Measurements from ENCODE around the gene PDIA5.

GRCh38 chr3:123053107-123053506 lies 13.7 kb upstream of the PDIA5 start:
- TF ChIP-seq SUZ12 (IDR thresholded peaks at IDR 0.05; ENCODE audit: extremely low read depth, insufficient read depth, insufficient read length): no peak
- TF ChIP-seq ZNF274 (IDR thresholded peaks at IDR 0.05; ENCODE audit: low read depth, low read length): no peak
